Neural cell (in vitro differentiated cells): ENCODE measurements around the gene PSD2. TPM values are rescaled to one million over a fixed set of nuclear protein-coding genes. Genes with fewer than 3 reads are reported as not detected.

Source experiments
- H2AFZ ChIP-seq: fragments of 200-600, 300-800 bp; sonication (generic), shearing (Covaris generic); 2 replicates; pipeline ENCODE4 v1.6.0; 2014; ENCODE audit warnings: low read depth, mild to moderate bottlenecking, antibody characterized with exemption, low read length, moderate library complexity
- H3F3A ChIP-seq: fragments of 200-600 bp; shearing (Covaris generic); 2 replicates; pipeline ENCODE4 v1.6.1; 2016; ENCODE audit warnings: mild to moderate bottlenecking, moderate library complexity, mixed read lengths, antibody characterized with exemption, low read length; ENCODE audit not compliant: insufficient read depth, poor library complexity, severe bottlenecking
- H3K27ac ChIP-seq: fragments of 200-600, 300-800 bp; sonication (generic), shearing (Covaris generic); 2 replicates; pipeline ENCODE4 v1.5.1; 2014; ENCODE audit warnings: mild to moderate bottlenecking, low read length, moderate library complexity
- H3K27me3 ChIP-seq: fragments of 300-800, 200-600 bp; sonication (generic), shearing (Covaris generic); 2 replicates; pipeline ENCODE4 v1.6.0; 2014; ENCODE audit warnings: mild to moderate bottlenecking, low read depth, low read length, moderate library complexity; ENCODE audit not compliant: insufficient read depth
- H3K36me3 ChIP-seq: fragments of 300-800, 200-600 bp; sonication (generic), shearing (Covaris generic); 2 replicates; pipeline ENCODE4 v1.5.1; 2014; ENCODE audit warnings: mild to moderate bottlenecking, antibody characterized with exemption, low read length, moderate library complexity; ENCODE audit not compliant: insufficient read depth
- H3K4me2 ChIP-seq: fragments of 300-800, 200-600 bp; sonication (generic), shearing (Covaris generic); 2 replicates; pipeline ENCODE4 v1.6.0; 2014; ENCODE audit warnings: mild to moderate bottlenecking, low read length
- H3K4me3 ChIP-seq: fragments of 300-800, 200-600 bp; sonication (generic), shearing (Covaris generic); 2 replicates; pipeline ENCODE4 v1.5.1; 2014; ENCODE audit warnings: mild to moderate bottlenecking, low read length, moderate library complexity
- H3K79me2 ChIP-seq: fragments of 200-600 bp; shearing (Covaris generic); replicated peaks from 2 replicates; pipeline ENCODE4 v1.6.0; 2014; ENCODE audit warnings: mild to moderate bottlenecking, low read length, moderate library complexity; ENCODE audit not compliant: insufficient read depth
- H3K9ac ChIP-seq: fragments of 300-800, 200-600 bp; sonication (generic), shearing (Covaris generic); 2 replicates; pipeline ENCODE4 v1.6.1; 2016; ENCODE audit warnings: mild to moderate bottlenecking, low read length, mixed read lengths
- H3K9me2 ChIP-seq: fragments of 200-600 bp; shearing (Covaris generic); 2 replicates; pipeline ENCODE4 v1.6.1; 2016; ENCODE audit warnings: mild to moderate bottlenecking, low read length, mixed read lengths; ENCODE audit not compliant: insufficient read depth
- H3K9me3 ChIP-seq: fragments of 200-600, 300-800 bp; sonication (generic), shearing (Covaris generic); 2 replicates; pipeline ENCODE4 v1.6.1; 2016; ENCODE audit warnings: mild to moderate bottlenecking, mixed run types, low read length, moderate library complexity, mixed read lengths
- H4K20me1 ChIP-seq: fragments of 200-600 bp; shearing (Covaris generic); 2 replicates; pipeline ENCODE4 v1.6.1; 2016; ENCODE audit warnings: mild to moderate bottlenecking, mixed run types; ENCODE audit not compliant: insufficient read depth
- CTCF ChIP-seq: fragments of 450-650 bp; IDR thresholded peaks from 2 replicates; pipeline ENCODE4 v1.5.1; 2014; ENCODE audit warnings: antibody characterized with exemption, mild to moderate bottlenecking, moderate library complexity; ENCODE audit not compliant: poor library complexity, severe bottlenecking
- EP300 ChIP-seq: fragments of 450-650 bp; conservative IDR thresholded peaks from 2 replicates; pipeline ENCODE4 v1.6.1; 2014; ENCODE audit warnings: antibody characterized with exemption, mild to moderate bottlenecking, moderate library complexity; ENCODE audit not compliant: poor library complexity, severe bottlenecking
- EZH2 ChIP-seq: fragments of 200-600, 300-800 bp; shearing (Covaris generic), sonication (generic); IDR thresholded peaks from 2 replicates; pipeline ENCODE4 v1.6.1; 2014; ENCODE audit warnings: antibody characterized with exemption, low read length, borderline replicate concordance, mild to moderate bottlenecking; ENCODE audit not compliant: insufficient read depth, poor library complexity, severe bottlenecking
- MXI1 ChIP-seq: fragments of 450-650 bp; conservative IDR thresholded peaks from 2 replicates; pipeline ENCODE4 v1.6.1; 2014; ENCODE audit warnings: antibody characterized with exemption, mild to moderate bottlenecking; ENCODE audit not compliant: poor library complexity, severe bottlenecking
- POLR2AphosphoS5 ChIP-seq: IDR thresholded peaks from 2 replicates; pipeline ENCODE4 v1.6.1; 2012
- RAD21 ChIP-seq: fragments of 450-650 bp; conservative IDR thresholded peaks from 2 replicates; pipeline ENCODE4 v1.6.1; 2014; ENCODE audit warnings: antibody characterized with exemption, mild to moderate bottlenecking, moderate library complexity
- REST ChIP-seq: IDR thresholded peaks from 2 replicates; pipeline ENCODE4 v1.6.1; 2012; ENCODE audit warnings: borderline replicate concordance
- SMC3 ChIP-seq: fragments of 450-650 bp; conservative IDR thresholded peaks from 2 replicates; pipeline ENCODE4 v1.6.1; 2014; ENCODE audit warnings: antibody characterized with exemption, mild to moderate bottlenecking, moderate library complexity; ENCODE audit not compliant: poor library complexity
- TAF1 ChIP-seq: IDR thresholded peaks from 2 replicates; pipeline ENCODE4 v1.6.1; 2012; ENCODE audit warnings: low read depth
- polyA plus RNA-seq: library from polyadenylated mRNA; depleted of rRNA; stranded (reverse); fragments of >200 nt; gene quantifications from 2 replicates; pipeline ENCODE4 v1.2.3, GENCODE V29; 2014

PSD2 gene
- polyA plus RNA-seq, 1 donor from 2014 or later: 33.4 TPM

GRCh38 chr5:139854029-139854605 lies 58.5 kb downstream of the PSD2 start:
- Histone ChIP-seq H3K27me3 (peaks cover 4% of the 10 kb centered on the region), H2AFZ (no peak overlapping the region), H3K4me2 (no peak overlapping the region), H3K36me3 (no peaks in the 10 kb centered on the region), H3K4me3 (no peak overlapping the region), H3K79me2 (no peaks in the 10 kb centered on the region), H3F3A (no peaks in the 10 kb centered on the region), H3K9me3 (no peaks in the 10 kb centered on the region), H3K9ac (no peak overlapping the region), H3K27ac (no peak overlapping the region), H4K20me1 (no peaks in the 10 kb centered on the region), H3K9me2 (no peaks in the 10 kb centered on the region)
- TF ChIP-seq MXI1: no peak
- no peak for TF ChIP-seq REST
- no peak for TF ChIP-seq CTCF
- no peak for TF ChIP-seq EP300
- TF ChIP-seq EZH2: no peak

- H3K4me2 ChIP-seq: no peak overlapping the region
- H3K27me3 ChIP-seq: peaks cover 4% of the 10 kb centered on the region
- no peaks in the 10 kb centered on the region for H3K9me3 ChIP-seq
- H4K20me1 ChIP-seq: no peaks in the 10 kb centered on the region
- H3K27ac ChIP-seq: no peak overlapping the region
- no peaks in the 10 kb centered on the region for H3K79me2 ChIP-seq
- no peaks in the 10 kb centered on the region for H3F3A ChIP-seq
- no peak overlapping the region for H3K9ac ChIP-seq
- H2AFZ ChIP-seq: no peak overlapping the region
- no peaks in the 10 kb centered on the region for H3K36me3 ChIP-seq
- no peak overlapping the region for H3K4me3 ChIP-seq
- H3K9me2 ChIP-seq: no peaks in the 10 kb centered on the region
- TF ChIP-seq REST (no peak), EP300 (no peak), RAD21 (no peak), EZH2 (no peak), CTCF (no peak), SMC3 (no peak), POLR2AphosphoS5 (no peak), MXI1 (no peak), TAF1 (no peak)
Observed at GRCh38 chr5:139854953-139855352, 59.3 kb downstream of the PSD2 start.
